ENCODE results near the gene TRMT61A. TPM values are rescaled to one million over a fixed set of nuclear protein-coding genes. Genes with fewer than 3 reads are reported as not detected.

The TRMT61A gene
- total and polyA plus RNA-seq, 9 of the 15 experiments (the other 6 are each of a cell fraction or from before 2014, with no cell fraction given) = 0.10 to 24.8 (median 5.1) TPM

GRCh38 chr14:103519043-103519836 lies 9.8 kb upstream of the TRMT61A start (continued):
- TF ChIP-seq POLR2AphosphoS5 (IDR thresholded peaks at IDR 0.05; ENCODE audit: control insufficient read depth, insufficient read depth, low read depth, low read length) = peak; percentile 49
- TF ChIP-seq DMBX1 (CRISPR knock-in tag; IDR thresholded peaks at IDR 0.05; ENCODE audit: borderline replicate concordance) = no peak
- no peak for TF ChIP-seq HMG20A (CRISPR knock-in tag; conservative IDR thresholded peaks at IDR 0.05)
- no peak for TF ChIP-seq OTX1 (CRISPR knock-in tag; IDR thresholded peaks at IDR 0.05)
- TF ChIP-seq ZNF79 (CRISPR knock-in tag; IDR thresholded peaks at IDR 0.05; ENCODE audit: low read depth) = no peak
- TF ChIP-seq HDAC3 (IDR thresholded peaks at IDR 0.05; ENCODE audit: borderline replicate concordance, partially characterized antibody) = no peak
- no peak for TF ChIP-seq DACH1 (IDR thresholded peaks at IDR 0.05; ENCODE audit: partially characterized antibody)
- TF ChIP-seq ZNF512 (tag; IDR thresholded peaks at IDR 0.05) = no peak
- no peak for TF ChIP-seq RBFOX2 (IDR thresholded peaks at IDR 0.05; ENCODE audit: low read depth, low read length)
- no peak for TF ChIP-seq PHTF2 (CRISPR knock-in tag; IDR thresholded peaks at IDR 0.05)
- TF ChIP-seq THRA (IDR thresholded peaks at IDR 0.05) = no peak
- no peak for TF ChIP-seq SMC3 (conservative IDR thresholded peaks at IDR 0.05; ENCODE audit: insufficient read depth, low read depth, low read length)
- no peak for TF ChIP-seq FOXJ2 (tag; IDR thresholded peaks at IDR 0.05)
- no peak for TF ChIP-seq JUN (IDR thresholded peaks at IDR 0.05; ENCODE audit: borderline replicate concordance, low read depth, low read length)
- TF ChIP-seq JUN (CRISPR knock-in tag; IDR thresholded peaks at IDR 0.05; ENCODE audit: borderline replicate concordance) = no peak
- TF ChIP-seq SIN3A (IDR thresholded peaks at IDR 0.05; ENCODE audit: borderline replicate concordance in 2 of 2, control insufficient read depth in 1 of 2, low read depth in 2 of 2, low read length in 2 of 2) = 0 out of 4 replicates have a peak, but pooled peaks of 1 of the 2 experiments have one; percentile 7
- TF ChIP-seq ZBTB2 (IDR thresholded peaks at IDR 0.05) = no peak
- no peak for TF ChIP-seq XRCC3 (IDR thresholded peaks at IDR 0.05)
- no peak for TF ChIP-seq NCOA4 (IDR thresholded peaks at IDR 0.05; ENCODE audit: partially characterized antibody)
- TF ChIP-seq SMAD1 (IDR thresholded peaks at IDR 0.05; ENCODE audit: low read depth, low read length, partially characterized antibody) = no peak
- no peak for TF ChIP-seq IRF9 (tag; IDR thresholded peaks at IDR 0.05)
- no peak for TF ChIP-seq HMGN3 (IDR thresholded peaks at IDR 0.05; ENCODE audit: borderline replicate concordance, extremely low read depth, insufficient read length, low read depth, low read length)
- TF ChIP-seq ZNF12 (CRISPR knock-in tag; IDR thresholded peaks at IDR 0.05) = no peak

All from K562 (cell line).